GM10847 (cell line): Measurements from ENCODE around the gene ZNF599.

ENCODE experiments used
- POLR2A ChIP-seq: IDR thresholded peaks from 2 replicates; pipeline ENCODE4 v1.6.1; 2011; ENCODE audit not compliant: insufficient read length; ENCODE audit errors: extremely low read depth

ZNF599 gene

GRCh38 chr19:34773555-34773864, 495 bp upstream of the ZNF599 start:
- TF ChIP-seq POLR2A, result no peak

- TF ChIP-seq POLR2A, result no peak
Measured at GRCh38 chr19:34767951-34768350, 5.1 kb downstream of the ZNF599 start.

DNA sequence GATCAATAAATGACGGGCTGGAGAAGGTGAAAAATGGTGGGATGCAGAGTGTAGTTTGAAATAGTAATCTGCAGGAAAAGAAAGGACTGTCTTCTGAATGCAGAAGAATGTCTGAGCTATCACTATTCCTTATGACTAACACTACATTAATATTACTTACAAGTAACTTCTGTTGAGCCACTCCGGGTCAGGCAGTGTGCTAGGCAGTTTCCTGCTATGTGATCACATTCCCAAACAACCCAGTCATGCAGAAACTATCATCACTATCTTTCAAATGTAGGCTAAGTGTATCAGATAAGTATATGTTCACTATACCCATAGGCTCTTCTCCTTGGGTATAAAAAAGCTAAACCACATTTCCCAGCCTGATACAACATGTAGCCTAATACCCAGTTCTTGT, 6.6 kb downstream of the ZNF599 start:
- no peak for TF ChIP-seq POLR2A

DNA sequence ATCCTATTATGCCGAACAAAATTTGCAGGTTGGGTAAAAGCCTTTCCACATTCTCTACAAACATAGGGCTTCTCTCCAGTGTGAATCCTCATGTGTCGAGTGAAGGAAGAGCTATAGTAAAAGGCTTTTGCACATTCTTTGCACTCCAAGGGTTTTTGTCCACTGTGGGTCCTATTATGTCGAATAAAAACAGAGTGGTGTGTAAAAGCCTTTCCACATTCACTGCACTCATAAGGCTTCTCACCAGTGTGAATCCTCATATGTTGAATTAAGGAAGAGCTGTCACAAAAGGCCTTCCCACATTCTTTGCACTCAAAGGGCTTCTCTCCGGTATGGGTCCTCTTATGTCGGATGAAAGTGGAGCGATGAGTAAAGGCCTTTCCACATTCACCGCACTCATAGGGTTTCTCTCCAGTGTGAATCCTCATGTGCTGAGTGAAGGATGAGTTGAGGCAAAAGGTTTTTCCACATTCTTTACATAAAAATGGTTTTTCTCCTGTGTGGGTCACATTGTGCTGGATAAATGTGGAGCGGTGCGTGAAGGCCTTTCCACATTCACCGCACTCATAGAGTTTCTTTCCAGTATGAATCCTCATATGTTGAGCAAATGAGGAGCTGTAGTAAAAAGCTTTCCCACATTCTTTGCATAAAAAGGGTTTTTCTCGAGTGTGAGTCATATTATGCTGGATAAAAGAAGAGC, 13.6 kb downstream of the ZNF599 start:
- TF ChIP-seq POLR2A, result no peak

GRCh38 chr19:34757441-34757840, 15.6 kb downstream of the ZNF599 start:
- no peak for TF ChIP-seq POLR2A

DNA sequence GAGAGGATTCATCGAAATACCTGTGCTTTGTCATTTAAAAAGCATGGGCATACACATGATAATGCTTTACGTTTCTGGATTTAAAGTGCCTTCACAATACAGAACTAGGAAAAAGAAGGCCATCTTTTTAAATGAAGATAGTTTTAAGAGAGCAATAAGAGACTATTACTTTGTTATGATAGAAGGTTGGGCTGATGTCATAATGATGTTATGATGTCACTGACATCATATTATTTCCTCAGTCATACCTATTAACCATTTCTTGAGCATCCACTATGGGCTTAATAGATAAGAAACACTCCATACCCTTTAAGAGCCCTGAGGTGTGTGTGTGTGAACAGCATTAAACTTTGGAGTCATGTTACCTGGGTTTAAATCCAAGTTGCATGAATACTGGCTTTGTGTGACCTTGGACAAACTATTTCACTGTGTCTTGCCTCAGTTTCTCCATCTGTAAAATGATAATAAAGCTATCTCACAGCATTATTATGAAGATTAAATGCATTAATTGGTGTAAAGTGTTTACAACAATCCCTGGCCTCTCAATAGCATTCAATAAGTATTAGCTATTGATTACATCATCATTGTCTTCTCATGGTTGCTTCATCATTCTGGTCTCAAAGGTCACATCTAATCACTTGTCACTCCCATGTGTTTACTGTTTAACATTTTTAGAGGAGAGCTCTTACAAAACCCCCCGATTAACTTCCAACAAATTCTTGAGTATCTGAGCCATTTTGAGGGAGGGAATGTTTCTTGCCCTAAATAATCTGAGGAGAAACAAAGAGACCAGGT, 27.9 kb downstream of the ZNF599 start:
- no peak for TF ChIP-seq POLR2A

GRCh38 chr19:34734537-34735103, 38.4 kb downstream of the ZNF599 start:
- no peak for TF ChIP-seq POLR2A

DNA sequence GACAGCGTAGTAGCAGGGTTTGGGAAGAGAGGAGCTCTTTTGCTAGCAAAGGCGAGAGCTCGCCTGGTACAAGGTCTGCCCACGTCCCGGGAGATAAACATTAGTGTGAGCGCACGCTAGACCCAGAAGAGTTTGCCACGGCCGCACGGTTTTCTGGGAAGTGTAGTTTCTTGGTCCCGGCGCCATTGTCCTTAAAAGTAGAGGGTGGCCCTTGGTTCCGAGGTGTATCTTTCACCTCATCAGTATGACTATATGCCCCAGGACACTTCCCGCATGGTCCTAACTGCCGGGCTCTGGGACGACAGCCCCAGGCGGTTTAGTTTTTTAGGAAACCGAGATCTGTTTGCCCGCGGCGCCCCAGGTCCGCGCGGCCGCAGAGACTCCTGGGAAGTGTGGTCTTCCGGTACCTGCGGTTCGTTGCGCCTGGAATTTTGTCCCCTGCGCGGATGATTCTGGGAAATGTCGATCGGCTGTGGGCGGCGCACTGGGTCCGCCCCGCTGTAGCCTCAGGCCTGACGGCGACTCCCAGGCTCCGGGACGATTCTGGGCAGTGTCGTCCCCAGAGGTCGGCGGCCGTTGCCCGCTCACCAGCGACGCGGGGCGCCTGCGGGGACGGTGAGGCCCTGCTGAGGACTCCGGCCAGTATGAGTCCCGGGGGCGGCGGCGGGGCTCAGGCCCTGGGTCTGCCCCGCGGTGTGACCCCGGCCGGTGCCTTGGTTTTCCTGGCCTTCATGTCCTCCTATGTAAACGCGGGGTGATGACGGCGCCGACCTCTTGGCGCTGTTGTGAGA, 39.1 kb downstream of the ZNF599 start, which contains the start of gene ZNF181:
Gene ZNF181, plus strand, starts transcription at position 498 of the 791 bp plus-strand sequence. CDS start 795 bp downstream, outside the sequence.
- TF ChIP-seq POLR2A, result peak; percentile 59

DNA sequence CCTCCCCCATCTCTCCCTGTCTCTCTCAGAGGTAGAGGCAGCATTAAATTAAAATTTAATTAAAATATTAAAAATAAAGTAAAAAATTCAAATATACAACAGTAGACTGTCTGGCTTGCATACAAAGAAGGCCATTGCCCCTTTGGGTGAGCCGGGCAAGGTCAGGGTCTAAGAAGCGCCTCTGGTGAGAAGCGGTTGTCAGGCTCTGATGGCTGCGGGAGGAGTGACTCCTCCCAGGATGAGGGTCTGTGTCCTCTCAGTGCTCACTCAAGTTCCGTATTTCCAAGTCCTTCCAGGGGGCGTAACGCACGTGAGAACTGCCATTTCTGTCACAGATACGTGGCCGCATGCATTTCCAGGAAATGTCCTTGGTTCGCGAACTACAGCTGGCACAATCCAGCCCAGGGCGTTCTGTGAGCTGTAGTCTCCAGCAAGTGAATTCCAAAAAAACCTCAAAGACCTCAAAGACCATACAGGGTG, 39.7 kb downstream of the ZNF599 start:
- TF ChIP-seq POLR2A, result no peak

DNA sequence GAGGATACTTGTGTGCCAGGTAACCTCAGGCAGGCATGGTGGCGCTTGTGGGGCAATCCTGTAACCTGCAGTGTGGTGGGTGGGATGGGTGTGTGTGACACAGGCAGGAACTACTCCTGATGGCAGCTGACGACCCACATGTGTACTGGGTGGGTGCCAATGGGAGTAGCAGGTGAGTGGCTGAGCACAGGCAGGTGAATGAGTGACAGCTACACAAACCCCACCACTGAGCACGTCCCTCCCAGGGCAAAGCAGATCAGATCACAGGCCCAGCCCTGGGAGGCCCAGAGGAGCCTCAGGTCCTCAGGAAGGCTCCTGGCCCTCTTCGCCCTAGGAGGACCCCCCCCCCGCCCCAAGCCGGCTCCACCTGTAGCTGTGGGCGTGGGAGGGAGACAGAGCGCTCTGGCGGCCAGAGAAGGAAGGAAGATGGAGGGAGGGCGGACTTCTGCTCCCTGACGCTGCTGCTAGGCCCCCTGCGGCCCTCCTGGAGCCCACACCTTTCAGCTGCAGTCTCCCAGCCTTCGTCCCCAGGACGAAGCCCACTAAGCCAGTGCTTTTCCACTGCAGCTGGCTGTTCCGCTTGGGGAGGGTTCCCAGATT, 40.3 kb downstream of the ZNF599 start:
- TF ChIP-seq POLR2A, result no peak

DNA sequence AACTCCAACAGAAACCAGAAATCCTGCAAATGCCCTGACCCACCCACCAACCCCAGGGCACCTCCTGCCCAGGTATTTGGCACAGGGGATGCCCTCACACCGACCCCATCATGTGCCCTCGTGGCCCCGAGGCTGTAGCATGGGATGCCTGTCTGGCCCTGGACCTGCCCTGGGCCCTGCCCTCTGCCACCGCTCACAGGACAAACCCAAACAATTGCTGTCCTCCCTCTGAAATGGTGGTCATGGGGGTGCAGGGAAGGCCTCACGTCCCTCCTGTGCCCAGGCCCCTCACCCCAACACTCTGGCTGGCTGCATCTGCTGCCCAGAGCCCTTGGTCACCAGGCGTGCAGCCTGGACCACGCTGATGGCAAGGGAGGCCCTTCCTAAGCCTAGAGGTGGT, 41.1 kb downstream of the ZNF599 start:
- TF ChIP-seq POLR2A, result no peak

- no peak for TF ChIP-seq POLR2A
Measured at GRCh38 chr19:34731019-34731829, 41.8 kb downstream of the ZNF599 start.

- TF ChIP-seq POLR2A, result no peak
Measured at GRCh38 chr19:34725400-34725799, 47.6 kb downstream of the ZNF599 start.

DNA sequence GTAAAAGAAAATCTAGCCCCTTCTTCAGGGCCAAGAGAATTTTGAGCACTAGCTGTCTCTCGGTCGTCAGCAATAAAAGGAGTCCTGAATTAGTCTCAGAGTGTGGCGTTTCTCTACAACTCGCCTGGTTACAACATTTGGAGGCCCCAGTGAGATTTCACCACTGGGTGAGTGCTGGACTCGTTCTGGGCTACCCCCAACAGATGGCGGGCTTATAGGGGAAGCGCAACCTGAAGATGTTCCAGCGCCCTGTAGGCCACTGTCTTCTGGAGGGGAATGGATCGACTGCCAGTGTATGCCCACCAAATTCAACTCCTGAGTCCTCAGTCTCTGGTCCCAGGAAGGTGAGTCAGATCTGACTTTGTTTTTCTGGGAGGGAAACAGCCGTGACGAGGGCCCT, 50.7 kb downstream of the ZNF599 start:
- TF ChIP-seq POLR2A, result no peak
